K562 (cell line): Measurements from ENCODE around the gene PACSIN1. TPM values are rescaled to one million over a fixed set of nuclear protein-coding genes. Genes with fewer than 3 reads are reported as not detected.

Experiments
- ATAC-seq: fragments of 200-7000 bp; cut with Tn5 transposase; 3 replicates; pipeline ENCODE4 v1.9.1; 2020; ENCODE audit warnings: moderate library complexity
- BruUV-seq: library from RNA; stranded (reverse); fragments of 400-500 nt; replicated peaks from 2 replicates; lab custom pipeline; 2021; lab: Mats Ljungman, UMichigan
- CTCF ChIA-PET: fragments of 300-600 bp; formaldehyde crosslinking; extraction: SDS; loops from one replicate; lab custom pipeline; 2021; ENCODE audit warnings: low intra/inter-chr PET ratio; lab: Yijun Ruan, JAX
- POLR2A ChIA-PET: fragments of 300-600, 350-650 bp; sonication (Branson Sonifier 250); formaldehyde crosslinking; extraction: SDS; loops from one replicate; lab custom pipeline; 2021; ENCODE audit warnings: antibody characterized with exemption, inconsistent platforms; lab: Yijun Ruan, JAX
- DNase-seq, 4 experiments: peaks; one replicate each; pipeline versions ENCODE4 v3.0.0 to v3.0.0-alpha.2; 2011 to 2018; ENCODE audit warnings: low spot score in 3 of 4, mixed read lengths in 3 of 4; ENCODE audit errors: extremely low read depth in 1 of 4
- FAIRE-seq: peaks from 2 replicates; lab custom pipeline; 2011; peaks lifted over from hg19 to GRCh38; lab: Jason Lieb, UNC
- H2AFZ ChIP-seq: 2 replicates; pipeline ENCODE4 v1.6.0; 2011; ENCODE audit warnings: low read depth, low read length, control low read depth, inconsistent platforms
- H3K27ac ChIP-seq: fragments of 200-600 bp; 3 replicates; pipeline ENCODE4 v1.8.0; 2011; ENCODE audit warnings: low read depth, mild to moderate bottlenecking, control low read depth, inconsistent platforms, low read length, moderate library complexity, mixed read lengths; ENCODE audit errors: extremely low read depth
- H3K27me3 ChIP-seq, 2 experiments: fragments of 300-600 bp in 1 of 2; 2 replicates in 1 of 2; 3 replicates in 1 of 2; pipeline versions ENCODE4 v1.6.0 to v1.8.0; 2011; ENCODE audit warnings: inconsistent platforms in 2 of 2, low read length in 2 of 2, mild to moderate bottlenecking in 1 of 2, mixed read lengths in 1 of 2, moderate library complexity in 1 of 2; ENCODE audit not compliant: control insufficient read depth in 2 of 2, insufficient read depth in 2 of 2
- H3K36me3 ChIP-seq: fragments of 300-600 bp; 3 replicates; pipeline ENCODE4 v1.8.0; 2011; ENCODE audit warnings: mild to moderate bottlenecking, low read length, inconsistent platforms; ENCODE audit not compliant: control insufficient read depth, insufficient read depth
- H3K4me1 ChIP-seq, 2 experiments: fragments of 200-600 bp in 1 of 2; replicated peaks in 1 of 2; 2 replicates in 1 of 2; 3 replicates in 1 of 2; pipeline versions ENCODE4 v1.5.1 to v1.8.0; 2011; ENCODE audit warnings: inconsistent platforms in 2 of 2, low read length in 2 of 2, mild to moderate bottlenecking in 1 of 2, mixed read lengths in 1 of 2, moderate library complexity in 1 of 2; ENCODE audit not compliant: control insufficient read depth in 2 of 2, insufficient read depth in 2 of 2
- H3K4me2 ChIP-seq: 2 replicates; pipeline ENCODE4 v1.6.1; 2011; ENCODE audit warnings: low read length, control low read depth, inconsistent platforms, mixed read lengths; ENCODE audit not compliant: insufficient read depth
- H3K4me3 ChIP-seq: fragments of 200-600 bp; sonication (generic), shearing (Covaris generic); 2 replicates; pipeline ENCODE4 v1.5.1; 2016; ENCODE audit warnings: control low read depth, inconsistent platforms
- H3K79me2 ChIP-seq: fragments of 200-600 bp; 3 replicates; pipeline ENCODE4 v1.8.0; 2011; ENCODE audit warnings: low read length, inconsistent platforms; ENCODE audit not compliant: control insufficient read depth, insufficient read depth
- H3K9ac ChIP-seq, 2 experiments: 2 replicates each; pipeline versions ENCODE4 v1.6.0 to v1.6.1; 2011; ENCODE audit warnings: low read depth in 2 of 2, low read length in 2 of 2, control low read depth in 1 of 2, inconsistent platforms in 1 of 2, mild to moderate bottlenecking in 1 of 2, mixed read lengths in 1 of 2; ENCODE audit not compliant: insufficient read depth in 1 of 2
- H3K9me1 ChIP-seq: one replicate; pipeline ENCODE4 v1.6.0; 2011; ENCODE audit warnings: inconsistent platforms, mild to moderate bottlenecking, low read length, moderate library complexity; ENCODE audit not compliant: control insufficient read depth, insufficient read depth
- H3K9me3 ChIP-seq: replicated peaks from 2 replicates; pipeline ENCODE4 v1.5.1; 2011; ENCODE audit warnings: low read depth, low read length, inconsistent platforms; ENCODE audit not compliant: control insufficient read depth, insufficient read depth
- H4K20me1 ChIP-seq: replicated peaks from 2 replicates; pipeline ENCODE4 v1.6.1; 2011; ENCODE audit warnings: low read length, inconsistent platforms, mixed read lengths; ENCODE audit not compliant: control insufficient read depth, insufficient read depth
- CEBPB ChIP-seq: fragments of 450-650 bp; IDR thresholded peaks from 2 replicates; pipeline ENCODE4 v1.6.1; 2016; ENCODE audit warnings: missing genetic modification characterization, missing compliant biosample characterization
- CEBPZ ChIP-seq: fragments of 150-350 bp; IDR thresholded peaks from 2 replicates; pipeline ENCODE4 v1.6.1; 2014; ENCODE audit warnings: low read depth, mild to moderate bottlenecking, low read length, borderline replicate concordance
- ILF3 ChIP-seq: fragments of 450-650 bp; IDR thresholded peaks from 2 replicates; pipeline ENCODE4 v1.6.1; 2018; ENCODE audit warnings: antibody characterized with exemption, mild to moderate bottlenecking, moderate library complexity, borderline replicate concordance
- JUNB ChIP-seq: fragments of 450-650 bp; formaldehyde crosslinking; conservative IDR thresholded peaks from 2 replicates; pipeline ENCODE4 v1.4.0; 2020; ENCODE audit warnings: mild to moderate bottlenecking
- L3MBTL2 ChIP-seq: fragments of 450-650 bp; IDR thresholded peaks from 2 replicates; pipeline ENCODE4 v1.6.1; 2016; ENCODE audit warnings: mild to moderate bottlenecking, moderate library complexity
- NCOA4 ChIP-seq: fragments of 450-650 bp; IDR thresholded peaks from 2 replicates; pipeline ENCODE4 v1.6.1; 2018; ENCODE audit warnings: mild to moderate bottlenecking; ENCODE audit not compliant: partially characterized antibody
- PPARD ChIP-seq: fragments of 250-450 bp; sonication (Bioruptor Pico); IDR thresholded peaks from 2 replicates; pipeline ENCODE4 v1.8.0; 2022; ENCODE audit warnings: inconsistent platforms, mild to moderate bottlenecking, moderate library complexity
- RAD21 ChIP-seq, 2 experiments: fragments of 250-450 bp in 1 of 2; fragments of 450-650 bp in 1 of 2; sonication (Bioruptor Pico) in 1 of 2; formaldehyde crosslinking in 1 of 2; IDR thresholded peaks in 1 of 2; conservative IDR thresholded peaks in 1 of 2; 2 replicates each; pipeline versions ENCODE4 v1.4.0 to v1.8.0; 2020 to 2022; ENCODE audit warnings: mild to moderate bottlenecking in 2 of 2, moderate library complexity in 1 of 2
- RUNX1 ChIP-seq: sonication (generic); IDR thresholded peaks from 2 replicates; pipeline ENCODE4 v1.6.1; 2016; ENCODE audit warnings: antibody characterized with exemption, low read depth
- TRIM28 ChIP-seq: fragments of 450-650 bp; IDR thresholded peaks from 2 replicates; pipeline ENCODE4 v1.6.1; 2017
- TSC22D4 ChIP-seq: fragments of 450-650 bp; IDR thresholded peaks from 2 replicates; pipeline ENCODE4 v1.6.1; 2016; ENCODE audit warnings: missing genetic modification characterization, missing biosample characterization, control low read depth
- ZKSCAN3 ChIP-seq: fragments of 250-450 bp; sonication (Bioruptor Pico); IDR thresholded peaks from 2 replicates; pipeline ENCODE4 v1.4.0; 2020
- ZNF589 ChIP-seq: fragments of 200-800 bp; sonication (Bioruptor generic); IDR thresholded peaks from 2 replicates; pipeline ENCODE4 v1.6.1; 2016; ENCODE audit warnings: low read depth, missing genetic modification characterization, missing compliant biosample characterization
- WGBS: fragments of 100-300 bp; shearing (Covaris generic); methylation state at CpG from one replicate; pipeline ENCODE4 v1.1.6; 2016; ENCODE audit warnings: low coverage, mixed read lengths; ENCODE audit not compliant: insufficient coverage; ENCODE audit errors: missing lambda C conversion rate; 5-methylcytosine and 5-hydroxymethylcytosine counted together
- in situ Hi-C: fragments of 300-500 bp; cut with MboI; formaldehyde crosslinking; loops from 4 replicates; pipeline ENCODE4 v1.15.0; 2018; ENCODE audit warnings: inconsistent platforms, mixed read lengths
- intact Hi-C: fragments of 100-400 bp; cut with micrococcal nuclease; formaldehyde crosslinking; loops from 2 replicates; pipeline ENCODE4 v1.14.2; 2022
- polyA plus RNA-seq, 8 experiments: library from polyadenylated mRNA; depleted of rRNA in 4 of 8; stranded (reverse) in 5 of 8; unstranded in 3 of 8; fragments of >200 nt; fragmentation: Nextera tagmentation in 2 of 8; fragmentation: Illumina TruSeq in 1 of 8; extraction: Ambion mirVana in 2 of 8; extraction: Trizol in 1 of 8; gene quantifications; 2 replicates each; pipeline versions ENCODE4 v1.2.1 to v1.2.3, GENCODE V29; 2011 to 2014; ENCODE audit warnings: inconsistent platforms in 1 of 8, missing spikeins in 1 of 8
- total RNA-seq, 7 experiments: library from RNA; depleted of rRNA in 6 of 7; stranded (reverse); fragments of >200 nt in 6 of 7; fragmentation: Illumina TruSeq in 2 of 7; extraction: Trizol in 2 of 7; gene quantifications; 2 replicates each; pipeline versions ENCODE4 v1.2.1 to v1.2.3, GENCODE V29; 2011 to 2021; ENCODE audit warnings: low replicate concordance in 1 of 7
- TF ChIP-seq, protein P1 (sequence below): sonication (generic); formaldehyde crosslinking; IDR thresholded peaks from 2 replicates; pipeline ENCODE4 v1.8.1; 2023; ENCODE audit warnings: mild to moderate bottlenecking, missing genetic modification reagents

Gene PACSIN1
- total and polyA plus RNA-seq, 9 of the 15 experiments (the other 6 are each of a cell fraction or from before 2014, with no cell fraction given) = 0.01 to 1.7 (median 0.45) TPM

GRCh38 chr6:34489207-34489805 lies 23.4 kb downstream of the PACSIN1 start (continued):
- peak; percentile 27; the same call in 1 of the 2 replicates for TF ChIP-seq CEBPB (tag)
- TF ChIP-seq CEBPZ = no peak
- TF ChIP-seq, all 486 proteins: peak for 3

DNA sequence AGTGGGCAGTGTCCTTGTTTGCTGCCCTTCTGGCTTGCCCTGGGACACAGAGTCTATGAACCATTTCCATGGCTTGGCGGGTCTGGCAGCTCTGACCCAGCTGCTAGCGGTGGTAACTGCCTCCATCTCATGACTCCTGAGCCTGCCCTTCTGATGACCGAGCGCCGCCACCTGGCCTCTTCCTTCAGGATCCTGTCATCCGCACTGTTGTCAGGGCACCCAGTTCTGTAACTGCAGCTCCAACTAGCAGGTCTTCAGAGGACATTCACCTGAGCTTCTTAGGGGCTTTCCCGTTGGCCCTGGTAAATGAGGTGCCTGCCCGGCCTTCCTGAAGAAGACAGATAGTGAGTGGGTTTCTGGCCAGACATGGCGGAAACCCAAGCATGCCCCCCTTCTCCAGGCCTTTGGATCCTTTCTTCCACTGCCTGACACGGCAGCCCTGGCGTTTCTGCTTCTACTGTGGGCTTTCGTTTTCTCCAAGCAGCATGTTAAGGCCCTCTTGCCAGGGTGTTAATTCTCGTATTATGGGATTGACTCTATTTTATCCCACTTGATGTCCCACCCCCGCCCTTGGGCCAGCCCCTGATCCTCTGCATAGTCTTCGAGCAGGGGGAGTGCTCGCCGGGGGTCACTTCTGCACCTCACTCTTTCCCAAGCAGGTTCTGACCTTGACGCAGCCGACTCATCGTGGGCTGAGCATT lies 24.7 kb downstream of the PACSIN1 start:
- CTCF ChIA-PET = no interaction called here
- Histone ChIP-seq H2AFZ (peak overlapping the region; percentile 93), H3K4me3 (no peak overlapping the region), H3K9ac (peak overlapping the region in 1 of 2 experiments; percentile 91; a peak in 1 of 4 replicates), H3K4me2 (no peak overlapping the region), H3K36me3 (no peaks in the 10 kb centered on the region), H3K79me2 (no peaks in the 10 kb centered on the region), H3K4me1 (peaks cover 11 to 15% of the 10 kb centered on the region in 2 experiments; a peak in 4 of 5 replicates), H3K27ac (no peak overlapping the region), H3K9me1 (no peaks in the 10 kb centered on the region), H3K9me3 (no peaks in the 10 kb centered on the region), H4K20me1 (no peaks in the 10 kb centered on the region), H3K27me3 (no peaks in the 10 kb centered on the region)
- FAIRE-seq (peak; percentile 11), DNase-seq (no peak), ATAC-seq (no peak)
- intact Hi-C loops (no loop called here), in situ Hi-C loops (no loop called here)
- no TSS peak for BruUV-seq
- POLR2A ChIA-PET = interaction anchor here (1.1 to 2.4 kb wide), 4 partner anchors 9 to 28 kb away, joined by 3 to 8 read pairs (median 3); no protein-coding TSS in a partner anchor
- 67% methylated on average over 20 of the region's 20 CpGs for WGBS
- TF ChIP-seq NCOA4 (no peak), TSC22D4 (tag) (no peak), ILF3 (no peak), L3MBTL2 (no peak), JUNB (CRISPR knock-in tag) (no peak), ZNF589 (CRISPR knock-in tag) (0 out of 2 replicates have a peak, but pooled peaks have one; percentile 17), TRIM28 (no peak), RAD21 (CRISPR knock-in tag; conservative IDR thresholded peaks at IDR 0.05 in 1 of 2, IDR thresholded peaks at IDR 0.05 in 1 of 2) (0 out of 4 replicates have a peak, but pooled peaks of 1 of the 2 experiments have one; percentile 2), PPARD (CRISPR knock-in tag) (no peak), ZKSCAN3 (CRISPR knock-in tag) (no peak), RUNX1 (no peak)
- TF ChIP-seq, protein P1, sequence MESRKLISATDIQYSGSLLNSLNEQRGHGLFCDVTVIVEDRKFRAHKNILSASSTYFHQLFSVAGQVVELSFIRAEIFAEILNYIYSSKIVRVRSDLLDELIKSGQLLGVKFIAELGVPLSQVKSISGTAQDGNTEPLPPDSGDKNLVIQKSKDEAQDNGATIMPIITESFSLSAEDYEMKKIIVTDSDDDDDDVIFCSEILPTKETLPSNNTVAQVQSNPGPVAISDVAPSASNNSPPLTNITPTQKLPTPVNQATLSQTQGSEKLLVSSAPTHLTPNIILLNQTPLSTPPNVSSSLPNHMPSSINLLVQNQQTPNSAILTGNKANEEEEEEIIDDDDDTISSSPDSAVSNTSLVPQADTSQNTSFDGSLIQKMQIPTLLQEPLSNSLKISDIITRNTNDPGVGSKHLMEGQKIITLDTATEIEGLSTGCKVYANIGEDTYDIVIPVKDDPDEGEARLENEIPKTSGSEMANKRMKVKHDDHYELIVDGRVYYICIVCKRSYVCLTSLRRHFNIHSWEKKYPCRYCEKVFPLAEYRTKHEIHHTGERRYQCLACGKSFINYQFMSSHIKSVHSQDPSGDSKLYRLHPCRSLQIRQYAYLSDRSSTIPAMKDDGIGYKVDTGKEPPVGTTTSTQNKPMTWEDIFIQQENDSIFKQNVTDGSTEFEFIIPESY (CRISPR knock-in tag) = peak; percentile 92
